Frontal cortex (tissue), 4 donors: ENCODE data around the gene CHCHD6. TPM values are rescaled to one million over a fixed set of nuclear protein-coding genes. Genes with fewer than 3 reads are reported as not detected.

Experiments used
- DNase-seq, 2 donors: peaks; one replicate each; pipeline ENCODE4 v3.0.0; 2012; ENCODE audit warnings: low spot score in 2 of 2
- FAIRE-seq: peaks from 2 replicates; lab custom pipeline; 2012; peaks lifted over from hg19 to GRCh38; lab: Jason Lieb, UNC
- total RNA-seq: library from RNA; depleted of rRNA; stranded (reverse); fragments of >200 nt; gene quantifications from one replicate; pipeline ENCODE4 v1.2.3, GENCODE V29; 2014
- donor health status: control.
- donor health status: control.
- donor health status: control.

Gene CHCHD6
- total RNA-seq, 1 donor from 2014 or later: 33.8 TPM

DNA sequence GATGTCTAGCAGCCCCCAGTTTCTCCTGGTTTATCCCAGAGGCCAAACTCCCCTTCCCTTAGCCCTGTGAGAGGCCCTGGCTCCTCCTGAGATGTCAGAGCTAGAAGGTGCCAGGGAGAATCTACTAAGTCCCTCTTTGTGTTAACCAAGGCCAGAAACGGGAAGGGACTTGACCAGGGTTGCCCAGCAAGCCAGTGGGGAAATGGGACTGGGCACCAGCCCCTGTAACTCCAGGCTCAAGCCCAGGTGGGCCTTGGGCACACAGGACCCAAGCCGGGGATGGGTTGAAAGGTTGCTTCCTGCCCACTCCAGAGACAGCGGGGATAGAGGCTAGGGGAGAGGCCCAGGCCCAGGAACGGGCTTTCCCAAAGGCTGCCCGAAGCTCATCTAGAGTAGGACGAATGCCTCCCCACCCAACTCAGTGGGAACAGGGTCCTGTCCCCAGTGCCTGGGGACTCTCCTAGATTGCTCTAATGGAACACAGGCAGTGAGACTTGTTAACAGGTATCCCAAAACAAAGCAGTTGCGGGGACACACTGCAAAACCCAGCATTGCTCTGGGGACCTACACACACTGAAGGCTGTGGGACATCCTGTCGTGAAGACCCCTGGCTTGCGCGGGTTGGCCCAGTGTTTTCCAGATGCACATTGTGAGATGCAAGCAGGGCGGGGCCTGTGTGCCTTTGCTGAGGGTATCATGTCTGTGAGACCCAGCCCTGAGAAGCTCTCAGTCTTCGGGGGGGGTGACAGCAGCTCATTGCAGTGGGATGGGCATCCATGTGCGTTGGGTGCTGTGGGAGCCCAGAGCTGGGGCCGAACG, 36.2 kb upstream of the CHCHD6 start:
- DNase-seq: no peak
- no peak for FAIRE-seq

- no peak for FAIRE-seq
- no peak for DNase-seq
Observed at GRCh38 chr3:126668450-126669401, 35.3 kb upstream of the CHCHD6 start.

- no peak for FAIRE-seq
- no peak for DNase-seq
Observed at GRCh38 chr3:126671521-126671920, 32.5 kb upstream of the CHCHD6 start.

- DNase-seq (no peak), FAIRE-seq (no peak)
Observed at GRCh38 chr3:126672340-126672739, 31.7 kb upstream of the CHCHD6 start.

DNA sequence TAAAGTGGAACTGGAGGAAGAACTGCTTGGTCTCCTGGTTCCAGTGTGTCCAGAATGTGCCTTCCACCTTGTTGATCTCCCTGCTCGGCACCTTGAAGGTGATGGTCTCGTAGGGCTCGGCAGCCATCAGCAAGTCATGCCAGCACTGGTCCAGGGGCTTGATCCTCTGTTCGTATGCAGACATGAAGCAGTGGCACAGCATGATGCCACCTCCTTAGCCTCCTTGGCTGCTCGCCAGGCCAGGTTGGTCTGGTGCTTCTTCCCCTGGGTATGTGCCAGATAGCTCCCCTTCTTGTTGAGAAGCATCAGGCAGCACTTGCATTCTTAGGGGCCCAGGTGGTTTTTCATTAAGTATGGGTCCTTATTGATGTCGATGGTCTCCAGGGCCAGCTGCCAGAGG, 31.3 kb upstream of the CHCHD6 start:
- DNase-seq (no peak), FAIRE-seq (no peak)

DNA sequence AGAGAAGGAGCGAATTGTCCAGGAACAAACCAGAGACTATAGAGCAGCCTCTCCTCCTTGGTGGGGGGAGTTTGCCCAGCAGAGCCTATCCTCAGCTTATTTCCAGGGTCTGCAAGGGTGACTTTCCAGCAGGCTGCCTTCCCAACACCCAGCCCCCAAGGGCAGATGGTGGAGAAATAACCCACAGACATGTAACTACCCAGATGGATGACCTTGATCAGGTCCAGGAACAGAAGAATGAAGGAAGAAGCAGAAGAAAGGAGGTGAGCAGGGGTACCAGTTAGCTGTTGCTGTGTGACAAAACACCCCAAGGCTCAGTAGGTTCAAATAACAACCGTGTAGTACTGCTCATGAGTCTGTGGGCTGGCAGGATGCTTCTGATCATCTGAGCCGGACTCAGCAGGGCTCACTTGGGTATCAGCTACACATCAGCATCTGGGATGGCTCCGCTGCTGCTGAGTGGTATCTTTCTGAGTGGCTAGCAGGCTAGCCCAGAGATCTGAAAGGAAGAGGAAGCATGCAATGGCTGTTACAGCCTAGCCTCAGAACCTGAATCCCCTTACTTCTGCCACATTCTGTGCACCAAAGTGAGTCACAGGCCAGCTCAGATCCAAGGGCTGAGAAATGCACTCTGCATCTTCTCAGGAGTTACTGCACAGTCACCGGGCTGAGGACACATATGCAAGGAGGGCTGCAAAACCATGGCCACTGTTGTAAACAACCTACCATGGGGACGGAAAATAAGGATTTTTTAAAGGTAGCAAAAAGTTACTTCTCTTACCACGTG, 26.9 kb upstream of the CHCHD6 start:
- DNase-seq (no peak), FAIRE-seq (no peak)

DNA sequence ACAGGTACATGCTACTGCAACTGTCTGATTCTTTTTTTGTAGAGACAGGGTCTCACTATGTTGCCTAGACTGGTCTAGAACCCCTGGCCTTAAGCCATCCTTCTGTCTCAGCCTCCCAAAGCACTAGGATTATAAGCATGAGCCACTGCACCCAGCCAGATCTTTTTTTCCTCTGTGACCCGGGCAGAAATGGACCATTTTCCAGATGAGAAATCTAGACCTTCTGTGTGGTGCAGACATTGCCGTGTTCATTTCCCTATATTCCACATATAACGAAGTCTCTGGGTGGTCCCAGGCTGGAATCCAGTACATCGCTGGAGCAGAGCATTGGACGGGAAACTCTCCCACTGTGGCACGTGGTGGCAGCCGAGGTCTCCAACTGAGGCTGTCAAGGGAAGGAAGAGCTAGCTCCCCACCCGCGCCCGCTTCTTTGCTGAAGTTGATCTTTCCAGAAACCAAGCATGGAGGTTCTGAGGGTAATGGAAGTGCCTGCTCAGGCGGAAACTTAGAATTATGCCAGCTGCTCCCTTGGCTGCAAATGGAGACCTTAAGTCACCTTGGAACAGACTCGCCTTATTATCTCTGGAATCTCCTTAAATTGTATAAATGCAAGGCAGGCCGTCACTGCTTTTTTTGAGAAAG, 26.1 kb upstream of the CHCHD6 start:
- DNase-seq: no peak
- no peak for FAIRE-seq

DNA sequence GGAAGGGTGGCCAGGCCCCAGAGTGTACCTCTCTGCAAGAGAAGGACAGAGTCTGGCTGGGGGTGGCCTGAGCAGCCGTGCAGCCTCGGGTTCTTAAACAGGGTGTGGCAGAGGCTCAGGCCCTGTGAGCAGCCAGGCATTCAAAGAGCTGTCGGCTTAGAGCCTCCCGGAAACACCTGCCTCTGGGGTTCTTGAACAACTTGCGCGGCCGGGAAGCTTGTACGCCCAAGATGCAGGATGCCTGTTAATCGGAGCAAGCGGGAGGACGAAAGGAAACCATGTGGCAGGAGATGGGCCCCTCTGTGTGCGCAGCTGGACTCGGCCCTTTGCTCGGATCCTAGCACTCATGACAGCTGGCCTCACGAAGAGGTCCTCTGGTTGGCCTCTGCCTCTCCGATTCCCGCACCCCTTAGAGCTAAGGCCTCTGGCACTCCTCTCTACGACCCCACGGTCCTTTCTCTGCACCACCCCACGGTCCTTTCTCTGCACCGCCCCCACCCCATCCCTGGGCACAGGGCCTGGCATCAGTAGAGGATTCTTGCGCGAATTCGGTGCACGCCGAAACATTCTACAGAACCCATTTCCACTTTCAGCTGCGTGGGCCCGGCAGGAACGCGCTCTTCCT, 25.2 kb upstream of the CHCHD6 start:
- DNase-seq: no peak

DNA sequence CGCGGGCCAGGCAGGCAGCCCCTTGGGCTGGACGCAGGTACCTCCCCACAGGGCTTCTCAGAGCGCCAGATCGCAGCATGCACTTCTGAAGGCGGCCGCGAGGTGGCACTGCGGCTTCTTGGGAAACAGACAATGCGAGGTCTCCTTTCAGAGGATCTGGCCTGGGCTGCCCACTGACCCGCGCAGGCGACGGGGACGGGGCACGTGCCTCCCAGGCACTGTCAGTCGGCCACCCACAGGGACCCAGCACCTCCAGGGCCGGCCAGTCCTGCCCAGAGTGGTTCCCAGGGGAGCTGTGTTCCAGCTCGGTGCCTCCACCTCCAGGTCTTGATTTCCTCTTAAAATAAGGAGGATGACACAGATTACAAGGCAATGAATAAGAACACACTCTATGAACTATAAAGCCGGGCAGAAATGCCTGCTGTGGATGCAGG, 24.7 kb upstream of the CHCHD6 start:
- peak; percentile 45 to 80 for DNase-seq
- FAIRE-seq: no peak

More for the DNA sequence above, 25.2 kb upstream of the CHCHD6 start:
- FAIRE-seq: no peak

GRCh38 chr3:126679831-126680666, 24.0 kb upstream of the CHCHD6 start:
- no peak for DNase-seq
- FAIRE-seq: no peak

DNA sequence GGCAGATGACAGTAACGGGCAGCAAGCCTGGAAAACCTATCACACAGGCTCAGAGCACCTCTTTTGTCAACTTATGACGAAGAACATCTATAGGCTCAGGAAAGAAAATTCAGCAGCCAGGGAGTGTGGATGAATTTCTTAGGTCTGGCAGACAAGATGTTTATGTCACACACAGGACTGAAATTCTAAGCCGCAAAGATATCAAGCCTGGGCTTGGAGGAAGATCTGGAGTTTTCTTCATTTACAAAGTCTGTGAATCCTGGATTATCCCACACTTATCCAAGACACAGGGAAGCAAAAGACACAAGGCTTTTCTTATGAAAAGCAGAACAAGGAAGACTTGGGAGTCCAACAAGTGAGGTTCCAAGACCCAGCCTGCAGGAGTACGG, 23.4 kb upstream of the CHCHD6 start:
- DNase-seq (no peak), FAIRE-seq (no peak)

- DNase-seq (no peak), FAIRE-seq (no peak)
Observed at GRCh38 chr3:126682009-126682408, 22.0 kb upstream of the CHCHD6 start.

- no peak for FAIRE-seq
- no peak for DNase-seq
Observed at GRCh38 chr3:126683069-126683468, 21.0 kb upstream of the CHCHD6 start.

DNA sequence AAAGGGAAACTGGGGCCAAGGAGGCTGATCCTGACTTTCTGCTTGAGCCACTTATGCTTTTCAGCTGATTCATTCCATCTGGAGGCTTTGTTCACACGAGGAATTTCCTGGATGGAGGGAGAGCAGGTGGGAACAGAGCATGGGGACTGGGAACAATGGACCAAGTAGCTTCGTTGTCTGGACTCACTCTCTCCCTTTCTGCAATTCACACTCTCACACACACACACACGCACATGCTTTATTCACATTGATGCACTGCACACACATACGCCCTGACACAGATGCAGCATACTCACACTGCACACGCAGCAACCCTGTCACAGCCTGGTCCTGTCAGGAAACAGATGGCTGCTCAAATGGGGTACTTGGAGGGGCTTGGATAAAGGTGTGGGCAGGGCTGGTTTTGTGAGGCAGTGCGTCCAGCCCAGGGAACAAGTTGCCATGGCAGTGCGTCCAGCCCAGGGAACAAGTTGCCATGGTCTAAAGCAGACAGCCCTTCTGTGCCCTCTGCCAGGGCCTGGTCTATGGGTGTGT, 19.8 kb upstream of the CHCHD6 start:
- FAIRE-seq: no peak
- DNase-seq: no peak

DNA sequence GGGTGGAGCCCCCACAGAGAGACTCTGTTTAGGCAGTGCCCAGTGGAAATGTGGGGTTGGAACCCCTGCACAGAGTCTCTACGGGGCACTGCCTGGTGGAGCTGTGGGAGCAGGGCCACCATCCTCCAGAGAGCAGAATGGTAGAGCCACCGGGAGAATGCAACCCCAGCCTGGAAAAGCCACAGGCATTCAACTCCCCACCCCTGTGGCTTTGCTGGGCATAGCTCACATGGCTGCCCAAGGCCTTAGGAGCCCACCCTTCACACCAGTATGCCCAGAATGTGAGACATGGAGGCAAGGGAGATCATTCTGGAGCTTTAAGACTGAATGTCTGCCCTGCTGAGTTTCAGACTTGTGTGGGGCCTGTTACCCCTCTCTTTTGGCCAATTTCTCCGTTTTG, 19.0 kb upstream of the CHCHD6 start:
- DNase-seq: no peak
- no peak for FAIRE-seq

DNA sequence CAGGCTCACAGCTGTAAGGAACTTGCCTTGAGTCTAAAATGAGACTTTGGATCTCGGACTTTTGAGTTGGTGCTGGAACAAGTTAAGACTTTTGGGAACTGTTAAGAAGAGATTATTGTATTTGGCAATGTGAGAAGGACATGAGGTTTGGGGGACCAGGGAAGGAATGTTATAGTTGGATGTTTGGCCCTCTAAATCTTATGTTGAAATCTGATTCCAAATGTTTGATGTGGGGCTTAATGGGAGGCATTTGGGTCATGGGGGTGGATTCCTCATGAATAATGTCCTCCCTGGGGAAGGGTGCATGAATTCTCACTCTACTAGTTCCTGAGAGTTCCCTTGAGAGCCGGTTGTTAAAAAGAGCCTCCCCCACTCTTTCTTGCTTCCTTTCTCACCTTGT, 18.5 kb upstream of the CHCHD6 start:
- FAIRE-seq (no peak), DNase-seq (no peak)

- FAIRE-seq (no peak), DNase-seq (no peak)
Observed at GRCh38 chr3:126691765-126692164, 12.3 kb upstream of the CHCHD6 start.

DNA sequence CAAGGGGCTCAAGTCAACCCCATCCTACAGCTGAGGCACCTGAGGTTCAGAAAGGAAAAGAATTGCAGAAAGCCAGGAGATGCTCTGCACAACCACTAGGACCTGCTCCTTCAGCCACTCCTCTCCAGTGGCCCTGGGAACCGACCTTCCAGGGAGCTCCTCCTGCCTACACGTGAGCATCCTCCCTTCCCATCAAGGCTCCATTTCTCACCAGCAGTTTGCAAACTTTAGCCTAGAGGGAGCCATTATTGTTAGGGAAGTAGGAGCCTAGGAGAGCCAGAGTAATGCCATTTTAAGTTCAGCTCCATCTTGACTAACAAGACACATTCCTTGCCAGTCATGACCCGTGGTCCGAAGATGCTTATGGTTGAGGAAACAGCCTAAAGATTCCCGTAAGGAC, 11.2 kb upstream of the CHCHD6 start:
- DNase-seq: no peak

More for the DNA sequence above, 11.2 kb upstream of the CHCHD6 start:
- no peak for FAIRE-seq
